HUES48 (cell line): ENCODE data around the gene SH3PXD2A.
"Not testable (repeated sequence)": the region's sequence is repeated elsewhere in the genome, so short reads cannot be mapped to it uniquely, and the experiment has no call there.

Experiments
- H3K27ac ChIP-seq: one replicate; pipeline ENCODE4 v1.7.0; 2013; ENCODE audit warnings: low read depth, low read length, inconsistent platforms
- H3K27me3 ChIP-seq: 2 replicates; pipeline ENCODE4 v1.6.1; 2013; ENCODE audit warnings: mild to moderate bottlenecking, low read length; ENCODE audit not compliant: control insufficient read depth, insufficient read depth
- H3K36me3 ChIP-seq: 2 replicates; pipeline ENCODE4 v1.6.1; 2013; ENCODE audit warnings: low read length; ENCODE audit not compliant: control insufficient read depth, insufficient read depth
- H3K4me1 ChIP-seq: 2 replicates; pipeline ENCODE4 v1.6.1; 2013; ENCODE audit warnings: mild to moderate bottlenecking, low read length; ENCODE audit not compliant: control insufficient read depth, insufficient read depth
- H3K4me3 ChIP-seq: 2 replicates; pipeline ENCODE4 v1.5.1; 2013; ENCODE audit warnings: mild to moderate bottlenecking, low read depth, low read length
- H3K9ac ChIP-seq: 2 replicates; pipeline ENCODE4 v1.6.1; 2013; ENCODE audit warnings: mild to moderate bottlenecking, low read depth, low read length, moderate library complexity
- H3K9me3 ChIP-seq: 2 replicates; pipeline ENCODE4 v1.6.1; 2013; ENCODE audit warnings: low read length; ENCODE audit not compliant: control insufficient read depth, insufficient read depth

SH3PXD2A gene

GRCh38 chr10:103640436-103641181 is 214.8 kb downstream of the SH3PXD2A start:
- H3K4me1 ChIP-seq: peaks cover 31% of the 10 kb centered on the region
- no peak overlapping the region for H3K9ac ChIP-seq
- H3K27me3 ChIP-seq: no peaks in the 10 kb centered on the region
- no peak overlapping the region for H3K27ac ChIP-seq
- no peak overlapping the region for H3K4me3 ChIP-seq
- no peaks in the 10 kb centered on the region for H3K36me3 ChIP-seq
- H3K9me3 ChIP-seq: no peaks in the 10 kb centered on the region

GRCh38 chr10:103638948-103639347 is 216.4 kb downstream of the SH3PXD2A start:
- H3K4me3 ChIP-seq: no peak overlapping the region
- H3K9me3 ChIP-seq: no peaks in the 10 kb centered on the region
- H3K27me3 ChIP-seq: no peaks in the 10 kb centered on the region
- H3K4me1 ChIP-seq: peaks cover 36% of the 10 kb centered on the region
- no peak overlapping the region for H3K9ac ChIP-seq
- H3K36me3 ChIP-seq: no peaks in the 10 kb centered on the region
- no peak overlapping the region for H3K27ac ChIP-seq

- no peaks in the 10 kb centered on the region for H3K27me3 ChIP-seq
- H3K27ac ChIP-seq: no peak overlapping the region
- H3K36me3 ChIP-seq: no peaks in the 10 kb centered on the region
- H3K9me3 ChIP-seq: no peaks in the 10 kb centered on the region
- H3K4me1 ChIP-seq: peaks cover 36% of the 10 kb centered on the region
- H3K9ac ChIP-seq: no peak overlapping the region
- no peak overlapping the region for H3K4me3 ChIP-seq
These were observed 217.3 kb downstream of the SH3PXD2A start for GRCh38 chr10:103637927-103638557.

- Histone ChIP-seq H3K9me3 (no peaks in the 10 kb centered on the region), H3K27me3 (no peaks in the 10 kb centered on the region), H3K36me3 (no peaks in the 10 kb centered on the region), H3K4me1 (peaks cover 36% of the 10 kb centered on the region), H3K27ac (peak overlapping the region; percentile 65), H3K9ac (no peak overlapping the region), H3K4me3 (no peak overlapping the region)
These were observed 218.4 kb downstream of the SH3PXD2A start for GRCh38 chr10:103637011-103637410.

GRCh38 chr10:103636492-103636891 is 218.9 kb downstream of the SH3PXD2A start:
- Histone ChIP-seq H3K27ac (peak overlapping the region; percentile 65), H3K36me3 (no peaks in the 10 kb centered on the region), H3K4me1 (peaks cover 36% of the 10 kb centered on the region), H3K4me3 (no peak overlapping the region), H3K9me3 (no peaks in the 10 kb centered on the region), H3K9ac (no peak overlapping the region), H3K27me3 (no peaks in the 10 kb centered on the region)

- Histone ChIP-seq H3K27ac (peak overlapping the region; percentile 14), H3K27me3 (no peaks in the 10 kb centered on the region), H3K9ac (no peak overlapping the region)
These were observed 219.8 kb downstream of the SH3PXD2A start for GRCh38 chr10:103635580-103635979.

GRCh38 chr10:103633846-103634245 is 221.5 kb downstream of the SH3PXD2A start:
- no peaks in the 10 kb centered on the region for H3K36me3 ChIP-seq
- no peak overlapping the region for H3K4me3 ChIP-seq
- H3K9me3 ChIP-seq: no peaks in the 10 kb centered on the region
- no peak overlapping the region for H3K9ac ChIP-seq
- no peak overlapping the region for H3K27ac ChIP-seq
- peaks cover 34% of the 10 kb centered on the region for H3K4me1 ChIP-seq
- H3K27me3 ChIP-seq: no peaks in the 10 kb centered on the region

More at GRCh38 chr10:103635580-103635979, 219.8 kb downstream of the SH3PXD2A start:
- Histone ChIP-seq H3K4me3 (no peak overlapping the region), H3K9me3 (no peaks in the 10 kb centered on the region), H3K4me1 (peaks cover 36% of the 10 kb centered on the region), H3K36me3 (no peaks in the 10 kb centered on the region)

GRCh38 chr10:103632871-103633270 is 222.5 kb downstream of the SH3PXD2A start:
- not testable (repeated sequence) for H3K36me3 ChIP-seq, H3K4me3 ChIP-seq, H3K27ac ChIP-seq, H3K9ac ChIP-seq, H3K27me3 ChIP-seq, H3K9me3 ChIP-seq
- peaks cover 24% of the 10 kb centered on the region for H3K4me1 ChIP-seq

GRCh38 chr10:103632247-103632642 is 223.1 kb downstream of the SH3PXD2A start:
- Histone ChIP-seq H3K4me1 (peaks cover 18% of the 10 kb centered on the region), H3K9ac (no peak overlapping the region), H3K9me3 (no peaks in the 10 kb centered on the region), H3K4me3 (no peak overlapping the region), H3K36me3 (no peaks in the 10 kb centered on the region), H3K27ac (no peak overlapping the region), H3K27me3 (no peaks in the 10 kb centered on the region)

GRCh38 chr10:103630156-103630555 is 225.2 kb downstream of the SH3PXD2A start:
- Histone ChIP-seq H3K9ac (no peak overlapping the region), H3K4me3 (no peak overlapping the region)

GRCh38 chr10:103629581-103629980 is 225.8 kb downstream of the SH3PXD2A start:
- no peak overlapping the region for H3K4me3 ChIP-seq
- H3K36me3 ChIP-seq: no peaks in the 10 kb centered on the region
- H3K27ac ChIP-seq: no peak overlapping the region
- no peaks in the 10 kb centered on the region for H3K4me1 ChIP-seq
- no peaks in the 10 kb centered on the region for H3K9me3 ChIP-seq
- no peak overlapping the region for H3K9ac ChIP-seq
- no peaks in the 10 kb centered on the region for H3K27me3 ChIP-seq

More at GRCh38 chr10:103630156-103630555, 225.2 kb downstream of the SH3PXD2A start:
- no peaks in the 10 kb centered on the region for H3K27me3 ChIP-seq
- no peaks in the 10 kb centered on the region for H3K9me3 ChIP-seq
- no peaks in the 10 kb centered on the region for H3K36me3 ChIP-seq
- peaks cover under 1% of the 10 kb centered on the region; the same call in 1 of the 2 replicates for H3K4me1 ChIP-seq
- no peak overlapping the region for H3K27ac ChIP-seq
